MM.1S (cell line): ENCODE measurements around the gene SMAGP.
"Not testable (repeated sequence)": the region's sequence is repeated elsewhere in the genome, so short reads cannot be mapped to it uniquely, and the experiment has no call there.

ENCODE experiments used
- DNase-seq: peaks from one replicate; pipeline ENCODE4 v3.0.0-alpha.2; 2015
- H2AFZ ChIP-seq: fragments of 300-600 bp; sonication (generic); 2 replicates; pipeline ENCODE4 v1.6.0; 2016; ENCODE audit warnings: antibody characterized with exemption, low read length
- H3F3A ChIP-seq: fragments of 300-600 bp; sonication (generic); 2 replicates; pipeline ENCODE4 v1.6.1; 2016; ENCODE audit warnings: mild to moderate bottlenecking, antibody characterized with exemption, low read length, moderate library complexity, mixed read lengths; ENCODE audit not compliant: insufficient read depth
- H3K27ac ChIP-seq: fragments of 300-600 bp; sonication (generic); 2 replicates; pipeline ENCODE4 v1.5.1; 2016; ENCODE audit warnings: mild to moderate bottlenecking, low read length
- H3K27me3 ChIP-seq: fragments of 300-600 bp; sonication (generic); replicated peaks from 2 replicates; pipeline ENCODE4 v1.6.0; 2016; ENCODE audit warnings: low read length; ENCODE audit not compliant: insufficient read depth
- H3K36me3 ChIP-seq: fragments of 300-600 bp; sonication (generic); replicated peaks from 2 replicates; pipeline ENCODE4 v1.6.1; 2016; ENCODE audit warnings: mild to moderate bottlenecking, low read length, mixed read lengths; ENCODE audit not compliant: insufficient read depth
- H3K4me1 ChIP-seq: fragments of 300-600 bp; sonication (generic); 2 replicates; pipeline ENCODE4 v1.6.1; 2016; ENCODE audit warnings: low read length, mixed read lengths
- H3K4me2 ChIP-seq: fragments of 300-600 bp; sonication (generic); 2 replicates; pipeline ENCODE4 v1.6.0; 2016; ENCODE audit warnings: low read depth, low read length
- H3K4me3 ChIP-seq: fragments of 300-600 bp; sonication (generic); 2 replicates; pipeline ENCODE4 v1.5.1; 2016; ENCODE audit warnings: low read length, mixed read lengths
- H3K79me2 ChIP-seq: fragments of 300-600 bp; sonication (generic); 2 replicates; pipeline ENCODE4 v1.6.1; 2016; ENCODE audit warnings: mixed run types, low read length, mixed read lengths
- H3K9ac ChIP-seq: fragments of 300-600 bp; sonication (generic); 2 replicates; pipeline ENCODE4 v1.6.1; 2016; ENCODE audit warnings: low read length, mixed read lengths
- H3K9me2 ChIP-seq: fragments of 300-600 bp; sonication (generic); replicated peaks from 2 replicates; pipeline ENCODE4 v1.6.1; 2016; ENCODE audit warnings: mild to moderate bottlenecking, low read length, mixed read lengths; ENCODE audit not compliant: insufficient read depth
- H3K9me3 ChIP-seq: fragments of 300-600 bp; sonication (generic); replicated peaks from 2 replicates; pipeline ENCODE4 v1.6.1; 2016; ENCODE audit warnings: mild to moderate bottlenecking, low read length, mixed read lengths; ENCODE audit not compliant: insufficient read depth
- H4K20me1 ChIP-seq: fragments of 300-600 bp; sonication (generic); 2 replicates; pipeline ENCODE4 v1.6.1; 2016; ENCODE audit warnings: mild to moderate bottlenecking, low read length, moderate library complexity, mixed read lengths; ENCODE audit not compliant: insufficient read depth
- EZH2 ChIP-seq: fragments of 300-600 bp; sonication (generic); optimal IDR thresholded peaks from 2 replicates; pipeline ENCODE3; 2017; ENCODE audit warnings: low read depth, mild to moderate bottlenecking, antibody characterized with exemption, low read length, mixed read lengths
- EZH2phosphoT487 ChIP-seq: fragments of 300-600 bp; sonication (generic); IDR thresholded peaks from 2 replicates; pipeline ENCODE4 v1.6.1; 2018; ENCODE audit warnings: antibody characterized with exemption, low read length
- TF ChIP-seq, protein P1 (sequence below): fragments of 300-600 bp; sonication (generic); IDR thresholded peaks from 2 replicates; pipeline ENCODE4 v1.5.1; 2016; ENCODE audit warnings: antibody characterized with exemption, low read length, mixed read lengths

The SMAGP gene

DNA sequence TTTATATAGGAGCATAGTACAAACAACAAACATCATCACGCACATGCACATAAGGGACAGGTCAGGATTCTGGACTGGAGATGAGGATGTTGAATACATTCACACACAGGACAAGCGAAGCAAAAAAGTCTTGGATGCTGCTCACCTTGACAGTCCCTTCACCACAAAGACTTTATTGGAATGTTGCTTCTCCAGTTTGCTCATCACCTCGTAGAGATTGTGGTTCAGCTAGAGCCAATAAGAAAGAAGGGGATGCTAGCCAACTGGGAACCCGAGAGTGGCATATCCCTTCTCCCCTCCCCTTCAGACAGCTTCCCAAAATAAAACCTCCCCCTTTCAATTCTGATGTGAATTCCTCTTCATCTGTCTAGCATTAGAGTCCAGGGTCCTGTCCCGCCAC, 25.4 kb upstream of the SMAGP start:
- H3F3A ChIP-seq: no peaks in the 10 kb centered on the region
- no peaks in the 10 kb centered on the region for H4K20me1 ChIP-seq
- H3K27ac ChIP-seq: no peak overlapping the region
- H3K4me1 ChIP-seq: no peaks in the 10 kb centered on the region
- no peaks in the 10 kb centered on the region for H3K9me3 ChIP-seq
- H3K4me3 ChIP-seq: no peak overlapping the region
- no peak for DNase-seq
- no peaks in the 10 kb centered on the region for H3K27me3 ChIP-seq
- no peaks in the 10 kb centered on the region; the same call in 1 of the 2 replicates for H3K79me2 ChIP-seq
- H3K9me2 ChIP-seq: no peaks in the 10 kb centered on the region
- H3K9ac ChIP-seq: no peak overlapping the region
- H3K36me3 ChIP-seq: peaks cover 21% of the 10 kb centered on the region
- no peak overlapping the region for H2AFZ ChIP-seq
- TF ChIP-seq EZH2phosphoT487 (no peak), EZH2 (no peak)
- TF ChIP-seq, protein P1, sequence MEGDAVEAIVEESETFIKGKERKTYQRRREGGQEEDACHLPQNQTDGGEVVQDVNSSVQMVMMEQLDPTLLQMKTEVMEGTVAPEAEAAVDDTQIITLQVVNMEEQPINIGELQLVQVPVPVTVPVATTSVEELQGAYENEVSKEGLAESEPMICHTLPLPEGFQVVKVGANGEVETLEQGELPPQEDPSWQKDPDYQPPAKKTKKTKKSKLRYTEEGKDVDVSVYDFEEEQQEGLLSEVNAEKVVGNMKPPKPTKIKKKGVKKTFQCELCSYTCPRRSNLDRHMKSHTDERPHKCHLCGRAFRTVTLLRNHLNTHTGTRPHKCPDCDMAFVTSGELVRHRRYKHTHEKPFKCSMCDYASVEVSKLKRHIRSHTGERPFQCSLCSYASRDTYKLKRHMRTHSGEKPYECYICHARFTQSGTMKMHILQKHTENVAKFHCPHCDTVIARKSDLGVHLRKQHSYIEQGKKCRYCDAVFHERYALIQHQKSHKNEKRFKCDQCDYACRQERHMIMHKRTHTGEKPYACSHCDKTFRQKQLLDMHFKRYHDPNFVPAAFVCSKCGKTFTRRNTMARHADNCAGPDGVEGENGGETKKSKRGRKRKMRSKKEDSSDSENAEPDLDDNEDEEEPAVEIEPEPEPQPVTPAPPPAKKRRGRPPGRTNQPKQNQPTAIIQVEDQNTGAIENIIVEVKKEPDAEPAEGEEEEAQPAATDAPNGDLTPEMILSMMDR: no peak
- H3K4me2 ChIP-seq: no peak overlapping the region

DNA sequence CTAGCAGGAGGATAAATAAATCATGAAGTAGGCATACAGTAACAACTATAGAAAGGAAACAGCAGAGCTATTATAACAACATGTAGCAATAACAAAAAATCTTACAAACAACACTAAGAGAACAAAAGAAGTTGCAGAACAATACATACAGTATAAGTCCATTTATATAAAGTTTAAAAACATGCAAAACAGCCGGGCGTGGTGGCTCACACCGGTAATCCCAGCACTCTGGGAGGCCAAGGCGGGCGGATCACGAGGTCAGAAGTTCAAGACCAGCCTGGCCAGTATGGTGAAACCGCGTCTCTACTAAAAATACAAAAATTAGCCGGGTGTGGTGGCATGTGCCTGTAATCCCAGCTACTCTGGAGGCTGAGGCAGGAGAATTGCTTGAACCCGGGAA, 23.9 kb upstream of the SMAGP start:
- H3K9me3 ChIP-seq, H3K27me3 ChIP-seq, H3F3A ChIP-seq, H3K9me2 ChIP-seq, H4K20me1 ChIP-seq, H3K4me3 ChIP-seq, H3K4me1 ChIP-seq, H3K9ac ChIP-seq, DNase-seq, H3K79me2 ChIP-seq, H2AFZ ChIP-seq, H3K4me2 ChIP-seq, H3K27ac ChIP-seq: not testable (repeated sequence)
- peaks cover 13% of the 10 kb centered on the region for H3K36me3 ChIP-seq

DNA sequence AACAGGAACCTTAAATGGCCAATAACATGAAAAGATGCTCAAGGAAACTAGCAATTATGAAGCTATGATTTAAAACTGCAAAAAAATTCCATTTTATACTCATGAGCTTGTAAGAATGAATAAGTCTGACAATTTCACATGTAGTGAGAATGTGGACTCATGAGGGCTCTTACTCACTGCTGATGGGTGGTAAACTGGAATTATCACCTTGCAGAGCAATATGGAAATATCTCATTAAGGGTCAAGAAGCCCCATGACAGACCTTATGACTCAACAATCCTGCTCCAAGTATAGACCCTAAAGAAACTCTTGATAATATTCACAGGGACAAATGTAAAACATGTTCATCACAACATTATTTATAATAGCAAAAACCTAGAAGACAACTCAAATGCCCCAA, 23.5 kb upstream of the SMAGP start:
- no peaks in the 10 kb centered on the region for H3K4me1 ChIP-seq
- no peak for DNase-seq
- H3K9me2 ChIP-seq: no peaks in the 10 kb centered on the region
- no peak overlapping the region for H3K9ac ChIP-seq
- H3K4me2 ChIP-seq: no peak overlapping the region
- no peaks in the 10 kb centered on the region for H3K27me3 ChIP-seq
- H3K27ac ChIP-seq: no peak overlapping the region
- H3F3A ChIP-seq: no peaks in the 10 kb centered on the region
- TF ChIP-seq EZH2 (no peak), EZH2phosphoT487 (no peak)
- TF ChIP-seq, protein P1: no peak
- H3K9me3 ChIP-seq: no peaks in the 10 kb centered on the region
- peaks cover 13% of the 10 kb centered on the region for H3K36me3 ChIP-seq
- no peaks in the 10 kb centered on the region for H4K20me1 ChIP-seq
- no peaks in the 10 kb centered on the region; the same call in 1 of the 2 replicates for H3K79me2 ChIP-seq
- H2AFZ ChIP-seq: no peak overlapping the region
- H3K4me3 ChIP-seq: no peak overlapping the region

DNA sequence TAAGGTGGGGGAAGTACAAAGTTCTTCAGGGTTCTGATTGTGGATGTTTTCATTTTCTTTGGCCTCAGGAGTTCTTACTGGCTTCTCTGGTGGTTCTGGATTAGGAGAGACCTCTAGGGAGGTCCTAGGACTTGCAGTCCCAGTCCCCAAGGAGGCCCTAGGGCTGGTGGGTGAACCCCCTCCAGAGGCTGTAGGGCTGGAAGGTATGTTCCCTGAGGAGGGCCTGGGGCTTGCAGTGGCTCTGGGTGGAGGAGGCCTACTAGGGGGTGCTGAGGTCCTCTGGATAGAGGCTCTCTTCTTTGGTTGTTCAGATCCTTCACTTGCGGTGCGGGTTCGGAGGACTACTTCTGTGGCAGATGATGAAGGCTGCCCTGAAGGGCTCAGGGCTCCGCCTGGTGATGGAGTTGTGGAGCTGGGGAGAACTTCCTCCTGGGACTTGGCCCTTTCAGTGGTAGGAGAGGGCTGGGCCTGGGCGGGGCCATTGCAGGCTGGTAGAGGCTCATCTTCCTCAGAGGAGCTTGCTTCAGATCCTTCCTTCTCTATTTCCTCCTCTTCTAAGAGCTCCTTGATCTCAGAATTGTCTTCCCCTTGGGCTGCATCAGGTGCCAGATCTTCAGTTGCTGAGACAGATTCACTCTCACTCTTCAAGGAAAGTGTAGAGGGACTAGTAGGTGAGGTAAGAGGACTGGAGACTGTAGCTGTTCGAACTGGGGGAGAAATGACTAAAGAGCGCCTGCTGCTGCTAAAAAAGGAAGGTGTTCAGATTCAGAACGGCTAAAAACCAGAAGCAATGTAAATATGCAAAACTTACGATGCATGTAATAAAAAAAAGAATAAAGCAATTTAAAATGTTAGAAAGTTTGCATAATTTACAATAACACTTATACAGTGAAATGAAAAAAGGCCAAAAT, 21.6 kb upstream of the SMAGP start:
- H2AFZ ChIP-seq: not testable (repeated sequence)

More for the DNA sequence above, 21.6 kb upstream of the SMAGP start:
- H3K79me2 ChIP-seq, H3K4me3 ChIP-seq, H3F3A ChIP-seq, H3K4me2 ChIP-seq, H3K36me3 ChIP-seq, H3K27me3 ChIP-seq, H4K20me1 ChIP-seq, H3K9me3 ChIP-seq, H3K9ac ChIP-seq, H3K9me2 ChIP-seq, DNase-seq, H3K27ac ChIP-seq, H3K4me1 ChIP-seq: not testable (repeated sequence)
